Prostate gland (tissue), 2 donors: Measurements from ENCODE around the gene TFPI. TPM values are rescaled to one million over a fixed set of nuclear protein-coding genes. Genes with fewer than 3 reads are reported as not detected.
"Not testable (repeated sequence)": the region's sequence is repeated elsewhere in the genome, so short reads cannot be mapped to it uniquely, and the experiment has no call there.

Source experiments
- DNase-seq: peaks from one replicate; pipeline ENCODE4 v3.0.0-alpha.2; 2019; ENCODE audit warnings: low spot score
- H3K27ac ChIP-seq, 2 donors: fragments of 200-600 bp; sonication (generic); 2 replicates each; pipeline ENCODE4 v1.5.1; 2017 to 2019
- H3K27me3 ChIP-seq: fragments of 200-600 bp; sonication (generic); replicated peaks from 2 replicates; pipeline ENCODE4 v1.5.1; 2019; ENCODE audit not compliant: insufficient read depth
- H3K36me3 ChIP-seq, 2 donors: fragments of 200-600 bp; sonication (generic); 1 replicate in 1 of 2; 2 replicates in 1 of 2; pipeline versions ENCODE4 v1.5.1 to v1.8.1; 2017 to 2019
- H3K4me1 ChIP-seq: fragments of 200-600 bp; sonication (generic); replicated peaks from 2 replicates; pipeline ENCODE4 v1.5.1; 2019
- H3K4me3 ChIP-seq, 2 donors: fragments of 200-600 bp; sonication (generic); 2 replicates each; pipeline ENCODE4 v1.5.1; 2017 to 2019
- H3K9me3 ChIP-seq: fragments of 200-600 bp; sonication (generic); 2 replicates; pipeline ENCODE4 v1.5.1; 2017
- POLR2A ChIP-seq: fragments of 450-650 bp; IDR thresholded peaks from one replicate; pipeline ENCODE4 v1.6.1; 2016; ENCODE audit warnings: antibody characterized with exemption, mild to moderate bottlenecking
- POLR2AphosphoS5 ChIP-seq: sonication (generic); formaldehyde crosslinking; IDR thresholded peaks from one replicate; pipeline ENCODE4 v1.6.1; 2017; ENCODE audit warnings: antibody characterized with exemption
- WGBS: methylation state at CpG from one replicate; pipeline ENCODE4 v1.1.5; 2018; 5-methylcytosine and 5-hydroxymethylcytosine counted together
- intact Hi-C: fragments of 100-400 bp; cut with DNase I; formaldehyde crosslinking; loops from one replicate; pipeline ENCODE4 v1.14.2; 2022
- total RNA-seq, 2 donors: library from RNA; depleted of rRNA; stranded (reverse); fragments of >200 nt; gene quantifications; one replicate each; pipeline ENCODE4 v1.1.0, GENCODE V29; 2016
- TF ChIP-seq, protein P1 (sequence below), 4 experiments: fragments of 200-600 bp in 2 of 4; fragments of 450-650 bp in 2 of 4; sonication (generic) in 2 of 4; IDR thresholded peaks; 1 replicate in 3 of 4; 2 replicates in 1 of 4; pipeline ENCODE4 v1.5.1; 2016 to 2019; ENCODE audit warnings: antibody characterized with exemption in 4 of 4, mild to moderate bottlenecking in 2 of 4, moderate library complexity in 2 of 4

The TFPI gene
- total RNA-seq, 2 donors from 2014 or later: 7.0 to 19.5 TPM

DNA sequence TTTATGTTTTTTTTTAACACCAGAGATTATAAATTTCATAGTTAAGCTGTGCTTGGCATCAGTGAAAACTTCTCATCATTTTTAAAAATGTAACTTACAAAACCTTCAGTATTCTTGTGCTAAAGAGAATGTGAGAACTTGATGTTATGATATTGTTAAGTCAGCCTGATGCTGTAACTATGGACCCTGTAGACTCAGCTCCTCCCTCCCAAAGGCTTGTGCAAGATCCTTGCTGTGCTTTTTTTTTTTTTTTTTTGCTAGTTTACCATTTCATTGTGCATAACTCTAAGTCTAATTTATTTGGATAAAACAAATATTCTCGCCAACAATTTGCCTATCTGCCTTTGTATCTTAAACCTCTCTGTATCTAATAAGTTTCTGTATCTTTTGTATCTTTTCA lies 12.9 kb upstream of the TFPI start:
- Histone ChIP-seq H3K9me3 (no peaks in the 10 kb centered on the region), H3K4me3 (no peak overlapping the region), H3K27me3 (no peaks in the 10 kb centered on the region), H3K4me1 (no peaks in the 10 kb centered on the region), H3K27ac (no peak overlapping the region), H3K36me3 (no peaks in the 10 kb centered on the region)
- intact Hi-C loops: no loop called here
- 57% methylated on average over 1 of the region's 1 CpG for WGBS
- TF ChIP-seq POLR2AphosphoS5 (no peak), POLR2A (no peak)
- TF ChIP-seq, protein P1, sequence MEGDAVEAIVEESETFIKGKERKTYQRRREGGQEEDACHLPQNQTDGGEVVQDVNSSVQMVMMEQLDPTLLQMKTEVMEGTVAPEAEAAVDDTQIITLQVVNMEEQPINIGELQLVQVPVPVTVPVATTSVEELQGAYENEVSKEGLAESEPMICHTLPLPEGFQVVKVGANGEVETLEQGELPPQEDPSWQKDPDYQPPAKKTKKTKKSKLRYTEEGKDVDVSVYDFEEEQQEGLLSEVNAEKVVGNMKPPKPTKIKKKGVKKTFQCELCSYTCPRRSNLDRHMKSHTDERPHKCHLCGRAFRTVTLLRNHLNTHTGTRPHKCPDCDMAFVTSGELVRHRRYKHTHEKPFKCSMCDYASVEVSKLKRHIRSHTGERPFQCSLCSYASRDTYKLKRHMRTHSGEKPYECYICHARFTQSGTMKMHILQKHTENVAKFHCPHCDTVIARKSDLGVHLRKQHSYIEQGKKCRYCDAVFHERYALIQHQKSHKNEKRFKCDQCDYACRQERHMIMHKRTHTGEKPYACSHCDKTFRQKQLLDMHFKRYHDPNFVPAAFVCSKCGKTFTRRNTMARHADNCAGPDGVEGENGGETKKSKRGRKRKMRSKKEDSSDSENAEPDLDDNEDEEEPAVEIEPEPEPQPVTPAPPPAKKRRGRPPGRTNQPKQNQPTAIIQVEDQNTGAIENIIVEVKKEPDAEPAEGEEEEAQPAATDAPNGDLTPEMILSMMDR (IDR thresholded peaks at IDR 0.05): no peak
- DNase-seq: no peak

DNA sequence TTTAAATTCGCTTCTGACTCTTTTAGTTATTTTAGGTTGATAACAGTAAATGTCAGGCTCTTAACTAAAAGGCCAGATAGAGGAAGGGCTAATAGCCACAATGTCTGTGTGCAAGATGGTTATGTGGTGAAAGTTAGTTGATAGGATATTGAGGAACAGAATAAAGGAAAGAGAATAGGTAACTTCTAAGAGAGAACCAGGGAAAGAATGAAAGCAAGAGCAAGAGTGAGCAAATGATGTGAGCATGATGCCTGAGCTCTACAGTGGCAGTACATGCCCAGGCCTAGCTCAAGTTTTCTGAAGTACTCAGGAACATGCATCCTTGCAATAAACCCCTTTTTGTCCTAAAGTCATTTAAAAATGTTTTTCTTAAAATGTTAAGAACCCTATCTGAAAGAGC lies 12.5 kb upstream of the TFPI start:
- 68% methylated on average over 1 of the region's 1 CpG for WGBS
- no peak for TF ChIP-seq POLR2A
- no peak overlapping the region for H3K27ac ChIP-seq
- intact Hi-C loops: no loop called here
- no peaks in the 10 kb centered on the region for H3K27me3 ChIP-seq
- H3K4me1 ChIP-seq: no peaks in the 10 kb centered on the region
- H3K9me3 ChIP-seq: no peaks in the 10 kb centered on the region
- H3K36me3 ChIP-seq: no peaks in the 10 kb centered on the region
- DNase-seq: no peak
- H3K4me3 ChIP-seq: no peak overlapping the region

DNA sequence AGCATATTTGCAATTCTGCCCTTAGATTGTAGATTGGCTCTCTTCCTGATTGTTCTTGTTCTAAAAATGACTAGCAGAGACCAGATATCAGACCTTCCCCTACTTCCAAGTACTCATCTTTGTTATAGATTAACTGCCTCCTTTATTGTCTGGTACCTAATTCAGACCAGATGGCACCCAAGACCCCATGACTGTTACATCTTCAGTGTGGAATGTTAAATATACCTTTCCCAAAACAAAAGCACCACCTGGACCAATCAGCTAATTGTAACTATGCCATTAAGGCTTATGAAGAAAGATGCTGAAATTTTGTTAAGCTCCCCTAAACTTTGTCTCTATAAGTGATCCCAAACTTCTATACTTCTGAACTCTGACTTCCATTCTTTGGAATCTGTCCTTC lies 12.0 kb upstream of the TFPI start:
- Histone ChIP-seq H3K27me3 (no peaks in the 10 kb centered on the region), H3K9me3 (no peaks in the 10 kb centered on the region), H3K27ac (no peak overlapping the region), H3K36me3 (no peaks in the 10 kb centered on the region), H3K4me1 (no peaks in the 10 kb centered on the region), H3K4me3 (no peak overlapping the region)
- no peak for DNase-seq
- no peak for TF ChIP-seq POLR2A
- TF ChIP-seq, protein P1 (IDR thresholded peaks at IDR 0.05): no peak
- TF ChIP-seq POLR2AphosphoS5: no peak
- intact Hi-C loops: no loop called here

DNA sequence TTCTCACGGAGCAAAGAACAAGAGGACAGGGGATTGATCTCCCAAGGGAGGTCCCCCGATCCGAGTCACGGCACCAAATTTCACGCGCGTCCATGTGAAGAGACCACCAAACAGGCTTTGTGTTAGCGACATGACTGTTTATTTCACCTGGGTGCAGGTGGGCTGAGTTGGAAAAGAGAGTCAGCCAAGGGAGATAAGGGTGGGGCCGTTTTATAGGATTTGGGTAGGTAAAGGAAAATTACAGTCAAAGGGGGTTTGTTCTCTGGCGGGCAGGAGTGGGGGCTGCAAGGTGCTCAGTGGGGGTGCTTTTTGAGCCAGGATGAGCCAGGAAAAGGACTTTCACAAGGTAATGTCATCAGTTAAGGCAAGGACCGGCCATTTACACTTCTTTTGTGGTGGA lies 11.4 kb upstream of the TFPI start:
- H3K4me3 ChIP-seq, H3K27me3 ChIP-seq, H3K4me1 ChIP-seq, H3K27ac ChIP-seq, DNase-seq, H3K9me3 ChIP-seq, H3K36me3 ChIP-seq, intact Hi-C loops: not testable (repeated sequence)
- WGBS: 94% methylated on average over 10 of the region's 11 CpGs

DNA sequence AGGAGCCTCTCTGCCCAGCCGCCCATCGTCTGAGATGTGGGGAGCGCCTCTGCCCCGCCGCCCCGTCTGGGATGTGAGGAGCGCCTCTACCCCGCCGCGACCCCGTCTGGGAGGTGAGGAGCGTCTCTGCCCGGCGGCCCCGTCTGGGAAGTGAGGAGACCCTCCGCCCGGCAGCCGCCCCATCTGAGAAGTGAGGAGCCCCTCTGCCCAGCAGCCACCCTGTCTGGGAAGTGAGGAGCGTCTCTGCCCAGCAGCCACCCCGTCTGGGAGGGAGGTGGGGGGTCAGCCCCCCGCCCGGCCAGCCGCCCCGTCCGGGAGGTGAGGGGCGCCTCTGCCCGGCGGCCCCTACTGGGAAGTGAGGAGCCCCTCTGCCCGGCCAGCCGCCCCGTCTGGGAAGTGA lies 2.3 kb upstream of the TFPI start:
- H3K9me3 ChIP-seq, H3K4me3 ChIP-seq, DNase-seq, H3K4me1 ChIP-seq, H3K27me3 ChIP-seq, intact Hi-C loops, H3K36me3 ChIP-seq, H3K27ac ChIP-seq: not testable (repeated sequence)
- WGBS: 96% methylated on average over 22 of the region's 31 CpGs

DNA sequence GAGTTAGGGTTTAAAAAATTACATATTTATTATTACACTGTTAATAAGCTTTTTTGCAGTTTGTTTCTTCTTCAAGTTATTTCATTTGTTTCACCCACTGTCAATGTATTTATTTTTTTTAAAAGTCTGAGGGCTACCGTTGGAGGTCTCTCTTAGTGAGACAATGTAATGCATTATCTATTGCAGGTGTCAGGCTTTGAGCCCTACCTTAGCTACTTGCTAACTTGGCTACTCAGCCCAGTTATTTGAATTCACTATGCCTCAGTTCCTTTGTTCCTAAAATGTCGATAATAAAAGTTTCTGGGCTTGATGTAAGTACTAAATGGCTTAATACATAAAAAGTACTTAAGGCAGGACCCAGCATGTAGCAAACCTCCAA lies 458 bp upstream of the TFPI start:
- no peaks in the 10 kb centered on the region for H3K4me1 ChIP-seq
- intact Hi-C loops: no loop called here
- WGBS: 30% methylated on average over 2 of the region's 2 CpGs
- H3K9me3 ChIP-seq: no peaks in the 10 kb centered on the region
- H3K27me3 ChIP-seq: no peaks in the 10 kb centered on the region
- TF ChIP-seq POLR2AphosphoS5: no peak
- TF ChIP-seq, protein P1 (IDR thresholded peaks at IDR 0.05): no peak
- TF ChIP-seq POLR2A: no peak
- H3K4me3 ChIP-seq: no peak overlapping the region
- H3K27ac ChIP-seq: peak overlapping the region in 1 of 2 donors; percentile 20
- H3K36me3 ChIP-seq: no peaks in the 10 kb centered on the region
- DNase-seq: no peak
